Tibial artery (tissue), 4 donors: Measurements from ENCODE around the gene CCDC50.

Experiments
- DNase-seq, 2 donors: peaks; one replicate each; pipeline ENCODE4 v3.0.0-alpha.2; 2019
- H3K27ac ChIP-seq, 2 donors: fragments of 200-600 bp; sonication (generic) in 1 of 2; 1 replicate in 1 of 2; 2 replicates in 1 of 2; pipeline ENCODE4 v1.5.1; 2018 to 2019; ENCODE audit warnings: mild to moderate bottlenecking in 1 of 2
- H3K27me3 ChIP-seq, 2 donors: fragments of 200-600 bp; sonication (generic) in 1 of 2; one replicate each; pipeline versions ENCODE4 v1.5.1 to v1.6.0; 2016 to 2019
- H3K36me3 ChIP-seq, 3 donors: fragments of 200-600 bp; sonication (generic) in 2 of 3; one replicate each; pipeline ENCODE4 v1.5.1; 2016 to 2019; ENCODE audit warnings: mild to moderate bottlenecking in 2 of 3
- H3K4me1 ChIP-seq, 4 donors: fragments of 200-600 bp; sonication (generic) in 2 of 4; 1 replicate in 3 of 4; 2 replicates in 1 of 4; pipeline ENCODE4 v1.5.1; 2016 to 2019
- H3K4me3 ChIP-seq, 2 donors: fragments of 200-600 bp; sonication (generic) in 1 of 2; 1 replicate in 1 of 2; 2 replicates in 1 of 2; pipeline ENCODE4 v1.5.1; 2018 to 2019; ENCODE audit warnings: mild to moderate bottlenecking in 2 of 2
- H3K9me3 ChIP-seq, 3 donors: fragments of 200-600 bp; sonication (generic) in 1 of 3; one replicate each; pipeline ENCODE4 v1.5.1; 2016 to 2019
- intact Hi-C: fragments of 100-400 bp; cut with DNase I; formaldehyde crosslinking; loops from one replicate; pipeline ENCODE4 v1.15.0; 2023; ENCODE audit warnings: low total_unique reads
- TF ChIP-seq, protein P1 (sequence below), 2 experiments: fragments of 200-600 bp in 1 of 2; fragments of 450-650 bp in 1 of 2; IDR thresholded peaks; one replicate each; pipeline ENCODE4 v1.5.1; 2017 to 2019; ENCODE audit warnings: antibody characterized with exemption in 2 of 2, mild to moderate bottlenecking in 1 of 2, moderate library complexity in 1 of 2

CCDC50 gene

DNA sequence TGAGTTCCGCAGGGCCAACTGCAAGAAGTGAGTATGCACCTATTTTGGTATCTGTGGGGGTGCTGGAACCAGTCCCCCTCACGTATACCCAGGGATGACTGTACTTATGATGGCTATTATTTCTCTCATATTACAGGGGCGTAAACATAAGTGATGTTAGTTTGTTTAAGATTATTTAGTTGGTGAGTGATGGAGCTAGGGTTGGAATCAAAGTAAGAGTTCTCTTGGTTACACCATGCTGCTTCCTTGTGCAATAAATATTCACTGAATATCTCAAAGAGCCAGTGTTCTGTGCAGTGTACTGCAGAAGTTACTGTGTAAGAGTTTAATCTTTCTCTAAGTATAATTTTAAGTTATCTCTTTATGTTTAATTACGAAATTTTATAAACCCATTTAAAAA is 13.9 kb downstream of the CCDC50 start:
- Histone ChIP-seq H3K4me3 (no peak overlapping the region), H3K36me3 (no peaks in the 10 kb centered on the region), H3K9me3 (no peaks in the 10 kb centered on the region), H3K27ac (peak overlapping the region; percentile 34 to 52), H3K27me3 (no peaks in the 10 kb centered on the region), H3K4me1 (peaks cover 0 to 99% (median 53%) of the 10 kb centered on the region in 4 donors)
- TF ChIP-seq, protein P1, sequence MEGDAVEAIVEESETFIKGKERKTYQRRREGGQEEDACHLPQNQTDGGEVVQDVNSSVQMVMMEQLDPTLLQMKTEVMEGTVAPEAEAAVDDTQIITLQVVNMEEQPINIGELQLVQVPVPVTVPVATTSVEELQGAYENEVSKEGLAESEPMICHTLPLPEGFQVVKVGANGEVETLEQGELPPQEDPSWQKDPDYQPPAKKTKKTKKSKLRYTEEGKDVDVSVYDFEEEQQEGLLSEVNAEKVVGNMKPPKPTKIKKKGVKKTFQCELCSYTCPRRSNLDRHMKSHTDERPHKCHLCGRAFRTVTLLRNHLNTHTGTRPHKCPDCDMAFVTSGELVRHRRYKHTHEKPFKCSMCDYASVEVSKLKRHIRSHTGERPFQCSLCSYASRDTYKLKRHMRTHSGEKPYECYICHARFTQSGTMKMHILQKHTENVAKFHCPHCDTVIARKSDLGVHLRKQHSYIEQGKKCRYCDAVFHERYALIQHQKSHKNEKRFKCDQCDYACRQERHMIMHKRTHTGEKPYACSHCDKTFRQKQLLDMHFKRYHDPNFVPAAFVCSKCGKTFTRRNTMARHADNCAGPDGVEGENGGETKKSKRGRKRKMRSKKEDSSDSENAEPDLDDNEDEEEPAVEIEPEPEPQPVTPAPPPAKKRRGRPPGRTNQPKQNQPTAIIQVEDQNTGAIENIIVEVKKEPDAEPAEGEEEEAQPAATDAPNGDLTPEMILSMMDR (IDR thresholded peaks at IDR 0.05): no peak
- intact Hi-C loops: no loop called here
- DNase-seq: no peak

DNA sequence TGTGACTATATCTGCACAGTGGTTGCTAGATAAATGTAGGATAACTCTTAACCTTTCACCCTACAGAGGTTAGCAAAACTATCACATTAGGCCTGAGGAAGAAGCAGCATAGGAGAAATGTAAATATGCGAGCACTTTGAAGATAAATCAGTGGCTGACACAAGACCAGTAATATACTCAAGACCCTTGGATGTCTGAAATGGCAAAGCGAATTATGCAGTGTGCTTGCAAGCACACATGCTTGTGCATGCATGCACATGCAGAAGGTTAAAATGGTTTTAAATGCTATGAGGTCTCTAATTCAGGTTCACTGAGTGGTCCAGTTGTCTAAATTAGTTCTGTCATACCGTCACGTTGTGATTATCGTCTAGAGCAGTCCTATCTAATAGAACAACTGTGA is 14.7 kb downstream of the CCDC50 start:
- Histone ChIP-seq H3K27me3 (no peaks in the 10 kb centered on the region), H3K27ac (peak overlapping the region in 1 of 2 donors; percentile 52), H3K4me1 (peaks cover 0 to 99% (median 54%) of the 10 kb centered on the region in 4 donors), H3K36me3 (no peaks in the 10 kb centered on the region), H3K4me3 (no peak overlapping the region), H3K9me3 (no peaks in the 10 kb centered on the region)
- no peak for DNase-seq
- TF ChIP-seq, protein P1 (IDR thresholded peaks at IDR 0.05): no peak
- intact Hi-C loops: no loop called here

DNA sequence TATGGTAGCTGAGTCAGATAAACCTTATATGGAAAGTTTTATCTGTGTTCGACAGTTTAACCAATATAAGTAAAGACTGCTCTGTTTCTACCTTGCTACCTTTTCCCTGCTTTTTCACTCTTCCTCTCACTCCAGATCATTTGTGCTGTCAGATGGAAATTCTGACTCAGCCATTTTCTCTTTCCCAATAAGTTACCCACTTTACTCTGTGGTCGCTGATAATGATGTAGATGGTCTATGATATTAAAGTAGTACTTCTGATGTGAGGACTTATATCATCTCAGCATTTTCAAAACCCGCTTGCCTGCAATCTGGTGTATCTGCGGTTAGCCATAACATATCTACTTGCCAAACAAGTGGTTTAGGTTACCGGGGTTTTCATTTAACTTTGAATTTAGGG is 16.1 kb downstream of the CCDC50 start:
- Histone ChIP-seq H3K4me1 (peaks cover 0 to 97% (median 53%) of the 10 kb centered on the region in 4 donors), H3K27me3 (no peaks in the 10 kb centered on the region), H3K36me3 (no peaks in the 10 kb centered on the region), H3K9me3 (no peaks in the 10 kb centered on the region), H3K27ac (peak overlapping the region in 1 of 2 donors; percentile 30), H3K4me3 (no peak overlapping the region)
- intact Hi-C loops: no loop called here
- no peak for DNase-seq
- TF ChIP-seq, protein P1 (IDR thresholded peaks at IDR 0.05): no peak

DNA sequence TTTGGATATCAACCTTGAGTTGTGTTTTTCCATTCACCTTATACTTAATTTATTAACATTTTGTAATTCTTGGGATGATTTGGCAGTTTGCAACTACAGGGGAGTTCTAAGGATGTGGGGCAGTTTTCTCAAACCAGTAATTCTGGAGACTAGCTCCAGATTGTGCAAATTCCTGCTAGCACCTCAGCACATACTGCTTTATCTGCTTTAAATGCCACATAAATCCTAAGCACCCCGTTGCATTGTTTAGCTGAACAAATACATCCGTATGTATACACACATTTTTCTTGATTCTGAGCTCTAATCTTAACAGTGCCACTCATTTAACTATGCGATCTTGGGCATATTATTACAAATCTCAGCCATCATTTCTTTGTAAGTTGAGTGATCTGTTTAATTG is 18.0 kb downstream of the CCDC50 start:
- Histone ChIP-seq H3K27me3 (no peaks in the 10 kb centered on the region), H3K36me3 (no peaks in the 10 kb centered on the region), H3K4me1 (peaks cover 0 to 97% (median 58%) of the 10 kb centered on the region in 4 donors), H3K27ac (no peak overlapping the region), H3K4me3 (no peak overlapping the region), H3K9me3 (no peaks in the 10 kb centered on the region)
- intact Hi-C loops: no loop called here
- DNase-seq: no peak
- TF ChIP-seq, protein P1 (IDR thresholded peaks at IDR 0.05): no peak

DNA sequence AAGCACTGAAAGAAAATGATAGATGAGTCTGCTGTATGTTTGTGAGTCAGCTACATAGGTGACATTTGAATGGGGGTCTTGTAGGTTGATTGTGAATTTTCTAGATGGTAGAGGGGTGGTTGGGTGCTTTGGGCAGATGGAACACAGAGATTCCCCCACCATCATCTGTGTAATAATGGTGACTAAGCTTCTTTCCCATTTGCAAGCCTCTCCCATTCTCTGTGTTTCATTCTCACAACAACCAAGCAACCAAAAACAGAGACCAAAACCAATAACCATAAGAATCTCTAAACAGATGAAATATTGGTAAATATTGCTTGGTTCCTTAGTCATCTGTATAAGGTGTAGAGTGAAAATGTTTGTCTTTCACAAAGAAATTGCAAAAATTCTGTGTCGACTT is 18.9 kb downstream of the CCDC50 start:
- TF ChIP-seq, protein P1 (IDR thresholded peaks at IDR 0.05): no peak
- Histone ChIP-seq H3K27ac (no peak overlapping the region), H3K4me1 (peaks cover 0 to 97% (median 52%) of the 10 kb centered on the region in 4 donors), H3K4me3 (no peak overlapping the region), H3K27me3 (no peaks in the 10 kb centered on the region), H3K9me3 (no peaks in the 10 kb centered on the region), H3K36me3 (no peaks in the 10 kb centered on the region)
- intact Hi-C loops: no loop called here
- no peak for DNase-seq
